ENCODE measurements around the gene NTMT1.

The NTMT1 gene

DNA sequence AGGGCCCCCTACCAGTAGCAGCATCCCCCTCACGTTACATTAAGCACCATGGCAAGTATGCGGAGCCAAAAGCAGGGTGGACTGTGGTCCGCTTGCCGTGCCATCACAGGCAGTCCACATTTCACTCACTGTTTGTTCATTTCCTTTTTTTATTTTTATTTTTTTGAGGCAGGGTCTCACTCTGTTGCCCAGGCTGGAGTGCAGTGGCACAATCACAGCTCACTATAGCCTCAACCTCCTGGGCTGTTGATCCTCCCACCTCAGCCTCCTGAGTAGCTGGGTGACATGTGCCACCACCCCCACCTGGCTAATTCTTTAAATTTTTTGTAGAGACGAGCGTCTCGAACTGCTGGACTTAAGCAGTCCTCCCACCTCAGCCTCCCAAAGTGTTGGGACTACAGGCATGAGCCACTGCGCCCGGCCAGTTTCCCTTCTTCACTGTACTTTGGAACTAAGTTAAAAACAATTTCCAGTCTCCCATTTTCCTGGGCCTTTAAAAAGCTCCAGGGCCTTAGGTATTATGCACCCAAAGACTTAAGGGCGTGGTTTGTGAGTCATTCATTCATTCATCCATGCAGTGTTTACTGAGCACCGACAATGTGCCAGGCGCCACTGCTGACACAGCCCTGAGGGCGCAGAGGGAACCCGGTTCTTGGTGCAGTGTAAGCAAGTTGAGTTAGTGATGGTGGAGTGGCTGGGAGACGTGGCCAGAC lies 59.4 kb downstream of the NTMT1 start:
- no peak overlapping the region for H3K4me3 ChIP-seq (ENCODE audit: insufficient read length, low read depth)

More for the DNA sequence above, 59.4 kb downstream of the NTMT1 start:
- no peak for DNase-seq (ENCODE audit: low read depth, low spot score)
- Histone ChIP-seq H3K9ac (ENCODE audit: insufficient read length, low read depth) (peak overlapping the region; percentile 33), H3K9me3 (ENCODE audit: insufficient read depth, low read length) (no peaks in the 10 kb centered on the region), H3K27me3 (ENCODE audit: insufficient read depth, insufficient read length) (no peaks in the 10 kb centered on the region), H3K4me1 (ENCODE audit: insufficient read depth, insufficient read length) (peaks cover 20% of the 10 kb centered on the region), H3K36me3 (ENCODE audit: insufficient read depth, insufficient read length, low read length) (no peaks in the 10 kb centered on the region)
- TF ChIP-seq SUZ12 (IDR thresholded peaks at IDR 0.05; ENCODE audit: extremely low read depth, insufficient read depth, insufficient read length) (no peak), YY1 (IDR thresholded peaks at IDR 0.05; ENCODE audit: insufficient read depth, insufficient read length) (no peak), ZNF274 (IDR thresholded peaks at IDR 0.05; ENCODE audit: low read depth, low read length) (no peak)
